ENCODE measurements around the gene CTNNA1.

DNA sequence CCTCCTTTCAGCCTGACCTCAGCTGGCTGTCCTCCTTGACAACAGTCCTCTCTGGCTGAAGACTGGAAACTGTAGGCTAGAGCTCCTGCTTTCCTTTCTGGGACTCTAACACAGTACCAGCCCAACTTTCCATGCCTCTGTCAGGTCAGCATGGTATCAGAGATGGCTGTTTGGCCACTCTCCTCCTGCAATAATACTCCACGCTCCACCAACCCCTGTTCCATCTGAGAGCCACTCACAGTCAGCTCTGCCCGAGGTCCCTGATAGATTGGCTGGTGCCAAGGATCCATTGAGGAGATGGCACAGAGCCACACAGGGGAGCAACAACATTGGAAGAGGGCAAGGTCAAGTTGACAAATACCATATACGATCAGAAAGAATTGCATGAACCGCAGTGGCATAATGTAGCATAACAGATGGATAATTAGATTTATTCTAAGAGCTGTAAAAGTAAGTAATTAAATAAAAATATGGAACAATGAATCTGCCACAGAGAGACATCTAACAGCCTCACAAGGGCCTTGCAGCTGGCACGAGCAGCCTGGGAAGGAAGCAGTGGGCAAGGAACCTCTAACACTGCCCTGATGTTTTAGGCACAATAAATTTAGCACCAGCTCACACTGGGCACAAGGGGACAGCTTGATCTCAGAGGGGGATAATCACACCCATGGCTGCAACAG lies 216.2 kb downstream of the CTNNA1 start:
- TF ChIP-seq SUZ12 (IDR thresholded peaks at IDR 0.05; ENCODE audit: extremely low read depth, insufficient read depth, insufficient read length) (no peak), YY1 (IDR thresholded peaks at IDR 0.05; ENCODE audit: insufficient read depth, insufficient read length) (no peak)
